HG03097 (cell line): ENCODE results near the gene LDLRAD4.

Source experiments
- ATAC-seq: cut with Tn5 transposase; IDR thresholded peaks from one replicate; pipeline ENCODE4 v1.9.1; 2021; ENCODE audit not compliant: unreplicated experiment, low FRiP score

The LDLRAD4 gene

GRCh38 chr18:13616525-13617035 is 398.0 kb downstream of the LDLRAD4 start:
- ATAC-seq = no peak

GRCh38 chr18:13617826-13618515 is 399.4 kb downstream of the LDLRAD4 start:
- ATAC-seq = no peak

GRCh38 chr18:13618760-13619438 is 400.3 kb downstream of the LDLRAD4 start:
- no peak for ATAC-seq

GRCh38 chr18:13619505-13620205 is 401.1 kb downstream of the LDLRAD4 start:
- no peak for ATAC-seq

- ATAC-seq = no peak
Measured at GRCh38 chr18:13620206-13620672, 401.7 kb downstream of the LDLRAD4 start.

- ATAC-seq = no peak
Measured at GRCh38 chr18:13620818-13621445, 402.4 kb downstream of the LDLRAD4 start.

- ATAC-seq = no peak
Measured at GRCh38 chr18:13621446-13621849, 402.9 kb downstream of the LDLRAD4 start.

GRCh38 chr18:13621886-13622619 is 403.5 kb downstream of the LDLRAD4 start:
- no peak for ATAC-seq

- ATAC-seq = no peak
Measured at GRCh38 chr18:13622751-13623150, 404.2 kb downstream of the LDLRAD4 start.

GRCh38 chr18:13623348-13623747 is 404.8 kb downstream of the LDLRAD4 start:
- ATAC-seq = no peak

GRCh38 chr18:13623871-13624270 is 405.3 kb downstream of the LDLRAD4 start:
- no peak for ATAC-seq

GRCh38 chr18:13624563-13625237 is 406.1 kb downstream of the LDLRAD4 start:
- ATAC-seq = no peak

GRCh38 chr18:13625355-13625754 is 406.8 kb downstream of the LDLRAD4 start:
- no peak for ATAC-seq

GRCh38 chr18:13625843-13626543 is 407.4 kb downstream of the LDLRAD4 start:
- no peak for ATAC-seq

- no peak for ATAC-seq
Measured at GRCh38 chr18:13626544-13626908, 408.0 kb downstream of the LDLRAD4 start.

GRCh38 chr18:13627639-13628038 is 409.1 kb downstream of the LDLRAD4 start:
- ATAC-seq = no peak

GRCh38 chr18:13628211-13628610 is 409.7 kb downstream of the LDLRAD4 start:
- no peak for ATAC-seq

GRCh38 chr18:13629841-13630715 is 411.5 kb downstream of the LDLRAD4 start:
- no peak for ATAC-seq
